Sigmoid colon (tissue), 4 donors: ENCODE data around the gene ACAA2.
"Not testable (repeated sequence)": the region's sequence is repeated elsewhere in the genome, so short reads cannot be mapped to it uniquely, and the experiment has no call there.

ENCODE experiments used
- POLR2A ChIP-seq, 2 donors: fragments of 450-650 bp; IDR thresholded peaks; one replicate each; pipeline ENCODE4 v1.6.1; 2016; ENCODE audit warnings: antibody characterized with exemption in 2 of 2, mild to moderate bottlenecking in 2 of 2, moderate library complexity in 2 of 2
- POLR2AphosphoS5 ChIP-seq, 4 donors: sonication (generic); formaldehyde crosslinking; IDR thresholded peaks; one replicate each; pipeline ENCODE4 v1.6.1; 2017; ENCODE audit warnings: antibody characterized with exemption in 4 of 4
- TF ChIP-seq, protein P1 (sequence below), 4 experiments: fragments of 450-650 bp in 3 of 4; fragments of 200-600 bp in 1 of 4; IDR thresholded peaks; one replicate each; pipeline ENCODE4 v1.5.1; 2016 to 2019; ENCODE audit warnings: antibody characterized with exemption in 4 of 4, mild to moderate bottlenecking in 3 of 4, moderate library complexity in 2 of 4

DNA sequence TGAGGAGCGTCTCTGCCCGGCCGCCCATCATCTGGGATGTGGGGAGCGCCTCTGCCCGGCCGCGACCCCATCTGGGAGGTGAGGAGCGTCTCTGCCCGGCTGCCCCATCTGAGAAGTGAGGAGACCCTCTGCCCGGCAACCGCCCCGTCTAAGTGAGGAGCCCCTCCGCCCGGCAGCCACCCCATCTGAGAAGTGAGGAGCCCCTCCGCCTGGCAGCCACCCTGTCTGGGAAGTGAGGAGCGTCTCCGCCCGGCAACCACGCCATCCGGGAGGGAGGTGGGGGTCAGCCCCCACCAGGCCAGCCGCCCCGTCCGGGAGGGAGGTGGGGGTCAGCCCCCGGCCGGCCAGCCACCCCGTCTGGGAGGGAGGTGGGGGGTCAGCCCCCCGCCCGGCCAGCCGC is 13.5 kb downstream of the ACAA2 start:
- TF ChIP-seq, protein P1, sequence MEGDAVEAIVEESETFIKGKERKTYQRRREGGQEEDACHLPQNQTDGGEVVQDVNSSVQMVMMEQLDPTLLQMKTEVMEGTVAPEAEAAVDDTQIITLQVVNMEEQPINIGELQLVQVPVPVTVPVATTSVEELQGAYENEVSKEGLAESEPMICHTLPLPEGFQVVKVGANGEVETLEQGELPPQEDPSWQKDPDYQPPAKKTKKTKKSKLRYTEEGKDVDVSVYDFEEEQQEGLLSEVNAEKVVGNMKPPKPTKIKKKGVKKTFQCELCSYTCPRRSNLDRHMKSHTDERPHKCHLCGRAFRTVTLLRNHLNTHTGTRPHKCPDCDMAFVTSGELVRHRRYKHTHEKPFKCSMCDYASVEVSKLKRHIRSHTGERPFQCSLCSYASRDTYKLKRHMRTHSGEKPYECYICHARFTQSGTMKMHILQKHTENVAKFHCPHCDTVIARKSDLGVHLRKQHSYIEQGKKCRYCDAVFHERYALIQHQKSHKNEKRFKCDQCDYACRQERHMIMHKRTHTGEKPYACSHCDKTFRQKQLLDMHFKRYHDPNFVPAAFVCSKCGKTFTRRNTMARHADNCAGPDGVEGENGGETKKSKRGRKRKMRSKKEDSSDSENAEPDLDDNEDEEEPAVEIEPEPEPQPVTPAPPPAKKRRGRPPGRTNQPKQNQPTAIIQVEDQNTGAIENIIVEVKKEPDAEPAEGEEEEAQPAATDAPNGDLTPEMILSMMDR (IDR thresholded peaks at IDR 0.05) = not testable (repeated sequence)
- not testable (repeated sequence) for TF ChIP-seq POLR2AphosphoS5, POLR2A (IDR thresholded peaks at IDR 0.05)
